HG02759 (cell line): ENCODE measurements around the gene LTO1.
A peak's percentile ranks its signal among the peaks of the same experiment; 100 is the strongest.

ENCODE experiments used
- ATAC-seq: cut with Tn5 transposase; IDR thresholded peaks from one replicate; pipeline ENCODE4 v1.9.1; 2021; ENCODE audit warnings: mild to moderate bottlenecking, moderate library complexity; ENCODE audit not compliant: unreplicated experiment

LTO1 gene

DNA sequence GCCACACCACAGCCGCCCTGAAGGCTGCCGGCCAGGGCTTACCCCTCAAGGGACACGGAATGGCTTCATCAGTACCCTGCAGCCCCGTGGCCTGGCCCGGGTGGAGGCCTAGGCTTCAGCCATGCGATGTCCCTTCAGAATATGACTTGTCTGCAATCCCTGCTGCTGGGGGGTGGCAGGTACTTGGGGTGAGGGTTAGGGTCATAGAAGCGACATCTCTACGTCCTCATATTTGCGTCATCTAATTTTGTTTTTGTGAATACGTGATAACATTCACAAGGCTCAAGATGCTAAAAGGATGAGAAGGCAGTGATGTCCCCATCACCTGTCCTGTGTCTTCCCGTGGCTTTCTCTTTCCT, 27.8 kb downstream of the LTO1 start:
- no peak for ATAC-seq

DNA sequence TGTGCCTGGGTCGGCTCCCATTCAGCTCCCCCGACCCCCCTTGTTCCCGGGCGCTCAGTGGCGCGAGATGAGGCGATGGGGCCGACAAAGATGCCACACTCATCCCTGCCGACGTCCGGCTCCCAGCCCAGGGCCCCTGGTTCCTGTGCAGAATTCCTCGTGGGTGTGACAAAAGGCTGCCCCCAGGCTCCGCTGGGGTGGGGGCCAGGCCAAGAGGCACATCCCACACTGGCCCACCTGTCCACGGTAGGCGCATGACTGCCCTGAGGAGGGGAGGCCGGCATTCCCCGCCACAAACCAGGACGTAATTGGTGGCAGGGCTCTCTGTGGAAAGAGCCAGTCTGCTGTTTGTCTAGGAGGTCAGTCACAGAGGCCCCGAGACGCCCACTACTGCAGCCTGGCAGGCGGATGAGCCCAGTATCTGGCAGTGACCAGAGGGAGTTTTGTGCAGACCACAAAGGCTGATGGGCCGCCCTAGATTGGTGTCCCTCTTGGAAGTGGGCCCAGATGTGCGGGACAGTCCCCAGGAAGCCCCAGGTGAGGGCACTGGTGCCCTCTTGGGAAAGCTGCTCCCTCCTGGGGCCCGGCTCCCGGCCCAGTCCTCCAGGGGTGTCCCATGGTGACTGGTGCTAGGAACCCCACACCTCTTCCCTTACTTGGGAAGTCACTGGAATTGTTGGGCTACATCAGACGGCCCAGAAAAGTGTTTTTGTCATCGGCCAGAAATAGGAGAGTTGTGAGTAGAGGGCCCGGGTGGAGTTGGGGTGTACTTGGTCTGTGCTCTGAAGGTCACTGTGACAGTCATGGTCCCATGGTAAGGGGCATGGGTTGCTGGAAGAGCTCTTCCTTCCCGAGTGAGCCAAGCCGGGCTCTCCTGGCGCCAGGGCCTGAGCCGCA, 28.4 kb downstream of the LTO1 start:
- ATAC-seq = no peak

DNA sequence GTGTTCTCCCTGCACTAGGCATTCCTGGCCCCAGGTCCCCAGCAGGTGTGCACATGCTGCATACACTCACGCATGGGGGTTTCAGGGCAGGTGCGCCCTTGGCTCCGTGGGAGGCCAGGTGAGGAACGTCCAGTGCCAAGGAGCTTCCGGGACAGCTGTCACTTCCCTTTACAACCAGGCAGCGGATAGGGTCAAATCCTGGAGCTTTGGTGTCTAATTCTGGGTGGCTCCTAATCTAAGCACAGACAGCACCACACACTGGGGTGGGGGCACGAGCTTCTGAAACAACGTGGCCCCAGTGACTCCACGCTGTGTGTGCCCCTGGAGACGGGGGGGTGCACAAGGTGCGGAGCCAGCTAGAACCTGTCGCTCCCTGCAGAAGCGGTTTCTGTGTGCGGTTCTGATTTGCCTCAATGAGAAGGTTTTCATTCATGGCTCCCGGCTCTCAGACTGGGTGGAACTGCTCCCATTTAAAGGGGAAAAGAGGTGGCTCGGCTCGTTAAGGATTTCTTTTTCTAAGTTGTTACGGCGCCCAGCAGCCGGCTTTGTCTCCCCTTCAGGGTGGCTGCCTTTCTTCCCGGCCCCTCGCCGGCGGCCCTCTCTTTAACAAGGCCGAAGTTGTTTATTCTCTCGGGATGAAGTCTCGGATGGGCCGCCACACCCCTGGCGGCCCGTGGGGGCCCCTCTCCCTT, 29.2 kb downstream of the LTO1 start:
- no peak for ATAC-seq

DNA sequence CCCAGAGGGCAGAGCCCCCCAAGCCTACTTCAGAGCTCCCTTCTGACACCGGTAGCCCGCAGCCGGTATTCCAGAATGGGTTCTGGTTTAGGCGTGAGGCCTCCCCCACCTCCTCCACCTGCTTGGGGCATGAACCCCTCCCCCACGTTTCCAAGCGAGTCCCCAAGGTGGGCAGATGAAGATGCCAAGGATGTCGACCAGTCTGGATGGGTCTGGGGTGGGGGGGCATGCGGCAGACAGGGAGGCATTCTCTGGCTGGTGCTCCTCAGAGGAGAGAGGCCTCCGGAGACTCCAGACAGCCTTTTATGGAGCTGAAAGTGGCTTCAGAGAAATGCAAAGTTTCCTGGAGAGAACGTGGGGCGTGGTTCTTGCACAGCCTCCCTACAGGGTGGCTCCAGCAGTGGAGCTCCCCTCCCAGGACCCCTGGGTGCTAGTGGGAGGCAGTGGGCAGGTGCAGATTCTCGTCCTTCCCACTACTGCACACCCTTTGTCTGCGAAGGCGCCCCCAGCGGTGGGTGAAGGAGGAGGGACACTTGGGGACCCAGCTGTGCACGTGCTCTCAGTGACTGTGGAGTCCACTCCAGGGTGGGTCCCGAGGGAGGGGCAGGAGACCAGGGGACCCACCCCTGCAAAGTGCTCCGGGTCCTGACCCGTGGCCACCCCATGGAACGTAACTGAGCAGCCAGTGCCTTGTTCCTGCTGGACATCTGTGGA, 30.0 kb downstream of the LTO1 start:
- no peak for ATAC-seq

DNA sequence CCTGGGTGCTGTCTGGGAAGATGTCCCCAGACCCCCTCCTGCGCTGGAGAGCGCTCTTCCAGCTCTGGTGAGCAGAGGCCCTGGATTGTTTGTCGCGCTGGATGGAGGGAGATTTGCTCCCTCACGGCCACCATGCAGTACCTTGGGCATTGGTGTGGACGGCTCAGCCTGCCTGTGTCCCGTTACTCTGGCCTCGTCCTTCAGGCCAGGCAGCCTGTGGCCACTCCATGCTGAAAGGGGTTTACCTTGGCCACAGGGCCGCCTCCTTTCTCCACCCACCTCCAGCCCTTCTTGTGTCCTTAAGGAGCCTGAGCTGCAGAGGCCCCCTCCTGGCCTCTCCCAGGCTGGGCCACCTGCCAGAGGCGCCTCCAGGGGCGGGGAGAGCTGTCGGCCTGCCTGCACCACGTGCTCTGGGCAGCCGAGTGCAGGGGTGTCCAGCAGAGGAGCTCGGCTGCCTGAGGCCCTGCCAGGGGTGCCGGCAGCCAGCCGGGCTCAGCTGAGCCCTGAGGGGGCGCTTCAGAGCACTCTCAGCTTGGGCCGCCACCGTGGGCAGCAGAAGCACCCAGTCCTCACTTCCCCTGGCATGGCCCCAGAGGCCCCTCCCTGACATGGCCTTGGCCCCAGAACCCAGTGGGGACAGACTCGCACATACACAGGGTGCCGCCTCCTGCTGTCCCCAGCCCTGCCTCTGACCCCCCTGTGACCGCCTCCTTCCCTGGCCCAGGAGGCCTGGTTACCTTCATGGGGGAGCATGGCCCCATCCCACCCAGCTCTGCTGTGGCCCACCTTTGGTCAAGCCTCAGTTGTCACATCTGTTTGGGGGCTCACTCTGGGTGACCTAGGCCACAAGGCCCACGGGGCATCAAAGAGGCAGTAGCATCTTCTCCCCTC, 30.8 kb downstream of the LTO1 start:
- no peak for ATAC-seq

DNA sequence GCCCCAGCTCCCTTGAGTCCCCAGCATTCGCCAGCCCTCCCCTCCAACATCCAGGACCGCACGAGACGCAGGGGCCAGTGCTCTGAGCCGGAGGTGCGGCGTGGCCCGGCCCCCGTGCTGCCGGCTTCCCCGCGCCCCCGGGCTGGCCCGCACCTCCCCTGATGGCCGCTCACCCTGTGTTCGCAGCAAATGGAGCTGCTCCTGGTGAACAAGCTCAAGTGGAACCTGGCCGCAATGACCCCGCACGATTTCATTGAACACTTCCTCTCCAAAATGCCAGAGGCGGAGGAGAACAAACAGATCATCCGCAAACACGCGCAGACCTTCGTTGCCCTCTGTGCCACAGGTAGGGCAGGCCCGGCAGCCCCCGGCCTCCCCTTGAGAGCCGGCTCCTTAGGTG, 31.5 kb downstream of the LTO1 start:
- ATAC-seq = no peak

DNA sequence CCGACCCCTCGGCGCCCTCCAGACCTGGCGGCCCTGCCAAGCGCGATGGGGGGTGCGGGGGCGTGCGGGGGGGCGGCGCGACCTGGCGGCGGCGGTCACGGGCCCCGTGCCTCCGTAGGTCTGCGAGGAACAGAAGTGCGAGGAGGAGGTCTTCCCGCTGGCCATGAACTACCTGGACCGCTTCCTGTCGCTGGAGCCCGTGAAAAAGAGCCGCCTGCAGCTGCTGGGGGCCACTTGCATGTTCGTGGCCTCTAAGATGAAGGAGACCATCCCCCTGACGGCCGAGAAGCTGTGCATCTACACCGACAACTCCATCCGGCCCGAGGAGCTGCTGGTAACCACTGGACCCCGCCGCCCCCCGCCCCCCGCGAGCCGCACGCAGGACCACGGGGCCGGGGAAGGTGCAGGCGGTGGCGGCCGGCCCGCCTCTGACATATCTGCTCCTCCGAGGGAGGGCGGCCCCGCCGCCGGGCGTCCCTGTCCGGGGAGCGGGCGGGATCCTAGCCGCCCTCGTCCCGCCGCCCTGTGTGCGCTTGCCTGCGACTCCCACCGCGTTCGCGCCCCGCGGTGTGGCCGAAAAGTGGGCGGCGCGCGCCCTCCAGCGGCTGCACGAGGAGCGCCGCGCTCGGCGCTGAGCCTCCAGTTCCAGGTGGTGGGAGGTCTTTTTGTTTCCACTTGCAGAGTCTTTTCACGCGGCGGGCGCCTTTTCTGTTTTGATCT, 32.1 kb downstream of the LTO1 start:
- ATAC-seq = peak; percentile 53

DNA sequence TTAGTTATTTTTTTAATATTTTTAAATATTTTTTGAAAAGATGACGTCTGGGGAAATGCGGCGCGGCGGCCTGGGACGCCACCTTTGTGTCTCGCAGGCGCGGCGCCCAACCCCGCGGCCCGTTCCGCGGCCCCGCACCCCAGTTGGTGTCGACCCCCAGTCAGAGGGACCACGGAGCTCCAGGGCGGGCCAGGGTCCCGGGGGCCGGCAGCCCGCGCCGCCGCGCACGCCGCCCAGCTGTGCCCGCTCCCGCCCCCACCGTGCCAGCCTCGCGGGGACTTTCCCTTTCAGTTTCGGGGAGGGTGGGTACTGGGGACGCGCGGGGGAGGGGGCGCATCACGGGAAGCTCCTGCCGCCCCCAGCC, 32.6 kb downstream of the LTO1 start:
- peak; percentile 30 for ATAC-seq

DNA sequence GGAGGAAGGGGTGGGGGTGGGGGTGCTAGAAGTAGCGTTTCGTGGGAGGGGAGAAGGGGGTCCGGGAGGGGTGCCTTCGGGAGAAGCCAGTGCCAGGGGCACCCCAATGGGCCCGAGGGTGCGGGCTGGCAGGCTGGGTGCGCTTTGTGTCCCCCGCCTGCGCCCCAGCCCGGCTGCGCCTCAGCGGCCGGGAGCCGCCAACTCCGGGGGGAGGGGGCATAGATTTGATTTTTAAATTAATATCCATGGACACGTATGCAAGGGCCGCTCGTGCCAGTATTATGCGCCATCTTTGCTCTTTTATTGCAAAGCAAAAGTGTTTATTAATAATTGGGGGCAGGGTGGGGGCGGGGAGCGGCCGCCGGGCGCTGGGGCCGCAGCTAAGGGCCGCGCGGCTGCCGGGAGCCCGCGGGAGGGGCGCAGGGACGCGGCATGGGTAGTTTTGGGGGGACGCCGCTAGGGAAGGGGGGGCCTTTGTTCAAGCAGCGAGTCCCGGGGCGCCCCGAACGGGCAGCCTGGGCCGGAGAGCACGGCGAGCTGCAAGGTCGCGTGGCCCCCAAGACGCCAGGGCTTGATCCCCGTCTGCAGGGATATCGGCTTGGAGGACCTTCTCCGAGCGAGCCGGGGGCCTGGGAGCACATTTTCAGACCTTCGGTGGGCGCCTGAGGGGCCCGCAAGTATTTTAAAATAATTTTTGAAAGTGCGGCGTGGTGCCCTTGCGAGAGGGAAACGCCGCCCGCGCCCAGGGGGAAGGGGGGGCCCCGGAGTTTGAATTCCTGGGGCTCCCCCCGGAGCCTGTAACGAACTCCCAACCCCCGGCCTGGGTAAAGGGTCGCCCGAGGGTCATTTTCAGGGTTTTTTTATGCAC, 33.2 kb downstream of the LTO1 start:
- no peak for ATAC-seq

DNA sequence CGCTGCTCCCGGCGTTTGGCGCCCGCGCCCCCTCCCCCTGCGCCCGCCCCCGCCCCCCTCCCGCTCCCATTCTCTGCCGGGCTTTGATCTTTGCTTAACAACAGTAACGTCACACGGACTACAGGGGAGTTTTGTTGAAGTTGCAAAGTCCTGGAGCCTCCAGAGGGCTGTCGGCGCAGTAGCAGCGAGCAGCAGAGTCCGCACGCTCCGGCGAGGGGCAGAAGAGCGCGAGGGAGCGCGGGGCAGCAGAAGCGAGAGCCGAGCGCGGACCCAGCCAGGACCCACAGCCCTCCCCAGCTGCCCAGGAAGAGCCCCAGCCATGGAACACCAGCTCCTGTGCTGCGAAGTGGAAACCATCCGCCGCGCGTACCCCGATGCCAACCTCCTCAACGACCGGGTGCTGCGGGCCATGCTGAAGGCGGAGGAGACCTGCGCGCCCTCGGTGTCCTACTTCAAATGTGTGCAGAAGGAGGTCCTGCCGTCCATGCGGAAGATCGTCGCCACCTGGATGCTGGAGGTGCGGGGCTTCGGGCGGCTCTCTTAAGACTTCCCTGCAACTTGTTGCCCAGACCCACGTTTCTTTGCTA, 34.1 kb downstream of the LTO1 start, which contains the start of gene CCND1:
CCND1 (plus strand) TSS at position 162 of the 587 bp plus-strand sequence; CDS start at position 320, 158 bp downstream.
- no peak for ATAC-seq

DNA sequence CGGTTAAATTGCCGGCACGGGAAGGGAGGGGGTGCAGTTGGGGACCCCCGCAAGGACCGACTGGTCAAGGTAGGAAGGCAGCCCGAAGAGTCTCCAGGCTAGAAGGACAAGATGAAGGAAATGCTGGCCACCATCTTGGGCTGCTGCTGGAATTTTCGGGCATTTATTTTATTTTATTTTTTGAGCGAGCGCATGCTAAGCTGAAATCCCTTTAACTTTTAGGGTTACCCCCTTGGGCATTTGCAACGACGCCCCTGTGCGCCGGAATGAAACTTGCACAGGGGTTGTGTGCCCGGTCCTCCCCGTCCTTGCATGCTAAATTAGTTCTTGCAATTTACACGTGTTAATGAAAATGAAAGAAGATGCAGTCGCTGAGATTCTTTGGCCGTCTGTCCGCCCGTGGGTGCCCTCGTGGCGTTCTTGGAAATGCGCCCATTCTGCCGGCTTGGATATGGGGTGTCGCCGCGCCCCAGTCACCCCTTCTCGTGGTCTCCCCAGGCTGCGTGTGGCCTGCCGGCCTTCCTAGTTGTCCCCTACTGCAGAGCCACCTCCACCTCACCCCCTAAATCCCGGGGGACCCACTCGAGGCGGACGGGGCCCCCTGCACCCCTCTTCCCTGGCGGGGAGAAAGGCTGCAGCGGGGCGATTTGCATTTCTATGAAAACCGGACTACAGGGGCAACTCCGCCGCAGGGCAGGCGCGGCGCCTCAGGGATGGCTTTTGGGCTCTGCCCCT, 34.7 kb downstream of the LTO1 start:
- no peak for ATAC-seq

DNA sequence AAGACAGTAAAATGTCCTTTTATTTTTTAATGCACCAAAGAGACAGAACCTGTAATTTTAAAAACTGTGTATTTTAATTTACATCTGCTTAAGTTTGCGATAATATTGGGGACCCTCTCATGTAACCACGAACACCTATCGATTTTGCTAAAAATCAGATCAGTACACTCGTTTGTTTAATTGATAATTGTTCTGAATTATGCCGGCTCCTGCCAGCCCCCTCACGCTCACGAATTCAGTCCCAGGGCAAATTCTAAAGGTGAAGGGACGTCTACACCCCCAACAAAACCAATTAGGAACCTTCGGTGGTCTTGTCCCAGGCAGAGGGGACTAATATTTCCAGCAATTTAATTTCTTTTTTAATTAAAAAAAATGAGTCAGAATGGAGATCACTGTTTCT, 35.3 kb downstream of the LTO1 start:
- ATAC-seq = no peak

DNA sequence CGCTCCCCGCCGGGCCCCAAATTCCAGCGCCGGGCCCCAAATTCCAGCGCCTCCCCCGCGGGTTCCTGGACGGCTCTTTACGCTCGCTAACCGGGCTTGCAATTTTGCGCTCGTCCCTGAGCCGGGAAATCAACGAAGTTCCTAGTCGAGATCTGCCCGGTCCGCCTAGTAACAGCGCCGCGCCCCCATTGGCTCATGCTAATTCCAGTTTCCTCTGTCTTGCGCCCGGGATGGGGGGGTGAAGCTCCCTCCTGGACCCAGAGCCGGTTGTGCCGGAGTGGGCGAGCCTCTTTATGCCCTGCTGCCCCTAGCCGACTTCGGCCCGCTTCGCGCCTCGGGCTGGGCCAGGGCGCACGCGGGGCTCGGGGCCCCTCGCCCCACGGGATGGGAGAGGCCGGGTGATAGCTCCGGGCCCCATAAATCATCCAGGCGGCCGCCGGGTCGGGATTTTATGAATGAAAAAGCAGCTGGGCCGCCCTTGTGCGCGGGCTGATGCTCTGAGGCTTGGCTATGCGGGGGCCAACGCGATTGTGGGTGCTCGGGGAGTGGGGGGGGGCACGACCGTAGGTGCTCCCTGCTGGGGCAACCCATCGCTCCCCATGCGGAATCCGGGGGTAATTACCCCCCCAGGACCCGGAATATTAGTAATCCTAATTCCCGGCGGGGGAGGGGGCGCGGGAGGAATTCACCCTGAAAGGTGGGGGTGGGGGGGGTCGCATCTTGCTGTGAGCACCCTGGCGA, 36.0 kb downstream of the LTO1 start:
- ATAC-seq = no peak

DNA sequence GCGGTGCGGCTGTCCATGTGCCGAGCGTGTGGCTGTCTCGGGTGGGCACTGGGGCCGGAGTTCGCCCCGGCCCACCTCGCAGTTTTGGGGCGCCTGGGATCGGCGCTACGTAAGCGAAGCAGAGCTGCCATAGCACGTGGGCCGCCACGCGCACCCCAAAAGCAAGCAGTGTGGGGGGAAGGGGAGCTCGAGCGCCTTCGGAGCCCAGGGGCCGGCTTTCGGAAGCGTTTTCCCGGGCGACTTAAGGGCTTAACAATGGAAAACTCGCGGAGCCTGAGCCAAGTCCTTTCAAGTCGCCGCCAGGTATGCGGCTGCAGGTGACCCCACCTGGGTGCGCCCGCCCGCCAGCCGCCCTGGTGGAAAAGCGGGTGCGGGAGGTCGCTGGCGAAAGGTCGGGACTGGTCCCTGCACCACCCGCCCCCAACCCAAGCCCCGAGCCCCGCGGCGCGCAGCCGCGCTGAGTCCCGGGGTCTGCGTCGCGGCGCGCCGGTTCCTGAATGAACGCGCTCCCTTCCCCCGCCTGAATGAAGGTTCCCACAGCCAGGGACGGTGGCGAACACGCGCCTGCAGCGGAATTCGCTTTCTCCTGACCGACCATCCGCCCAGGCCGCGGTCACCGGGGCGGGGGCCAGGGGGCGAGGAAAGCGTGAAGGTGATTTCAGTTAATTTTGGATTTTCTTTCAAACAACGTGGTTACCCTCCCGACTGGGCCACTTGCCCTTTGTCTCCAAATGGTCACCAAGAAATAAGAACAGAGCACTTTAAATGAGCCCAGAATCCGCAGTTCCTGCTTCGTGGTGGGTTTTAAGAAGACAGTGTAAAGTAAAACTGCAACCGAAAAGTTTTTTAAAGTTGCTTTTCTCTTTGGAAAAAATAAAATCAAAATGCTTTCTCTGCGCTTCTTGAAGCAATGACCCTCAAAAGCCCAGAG, 36.9 kb downstream of the LTO1 start:
- no peak for ATAC-seq

DNA sequence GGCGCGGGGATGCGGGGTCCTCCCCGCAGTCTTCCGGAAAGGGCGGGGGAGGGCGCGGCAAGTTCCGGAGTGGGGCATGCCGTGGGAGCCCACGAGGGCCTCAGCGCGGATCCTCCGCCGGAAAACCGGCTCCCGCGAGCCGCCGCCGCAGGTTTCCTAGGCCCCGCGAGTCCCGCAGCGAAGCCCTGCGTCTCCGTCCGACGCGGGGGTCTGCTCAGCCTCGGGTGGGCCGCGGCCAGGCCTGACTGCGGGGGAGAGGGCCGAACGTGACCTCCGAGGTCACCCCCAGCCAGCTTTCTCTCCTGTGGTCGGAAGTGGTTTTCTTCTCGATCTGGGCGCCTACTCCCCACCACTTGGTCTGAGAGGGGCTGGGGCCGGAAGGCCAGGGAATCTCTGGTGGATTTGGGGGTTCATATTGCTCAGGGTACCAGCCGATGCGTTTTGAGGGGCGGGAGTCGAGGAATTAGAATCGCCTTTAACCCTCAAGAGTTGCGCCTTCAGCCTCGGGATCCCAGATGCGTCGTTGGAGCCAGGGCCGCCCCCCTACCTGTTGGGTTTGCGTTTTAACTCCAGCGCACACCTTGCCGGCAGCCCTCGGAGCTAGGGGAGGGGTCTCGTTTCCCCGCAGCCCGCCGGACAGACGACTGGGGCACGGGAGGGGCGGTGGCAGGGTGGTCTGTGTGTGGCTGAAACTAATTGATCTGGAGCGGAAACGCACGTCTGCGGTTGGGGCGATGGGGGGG, 37.8 kb downstream of the LTO1 start:
- no peak for ATAC-seq
